Fibroblast of lung (primary cell): ENCODE measurements around the gene TBC1D9. TPM values are rescaled to one million over a fixed set of nuclear protein-coding genes. Genes with fewer than 3 reads are reported as not detected.

Experiments used
- DNase-seq, 2 donors: peaks; one replicate each; pipeline versions ENCODE4 v3.0.0 to v3.0.0-alpha.2; 2010; ENCODE audit warnings: low read depth in 2 of 2
- H2AFZ ChIP-seq: 2 replicates; pipeline ENCODE4 v1.5.1; 2012; ENCODE audit warnings: low read length, control low read depth, inconsistent platforms
- H3K27ac ChIP-seq: 2 replicates; pipeline ENCODE4 v1.5.1; 2011; ENCODE audit warnings: low read length, control low read depth; ENCODE audit not compliant: insufficient read depth
- H3K27me3 ChIP-seq: 2 replicates; pipeline ENCODE4 v1.5.1; 2011; ENCODE audit warnings: mild to moderate bottlenecking, low read length; ENCODE audit not compliant: control insufficient read depth, insufficient read depth
- H3K36me3 ChIP-seq: 2 replicates; pipeline ENCODE4 v1.5.1; 2011; ENCODE audit warnings: low read length; ENCODE audit not compliant: control insufficient read depth, insufficient read depth
- H3K4me1 ChIP-seq: 2 replicates; pipeline ENCODE4 v1.5.1; 2011; ENCODE audit warnings: low read length; ENCODE audit not compliant: control insufficient read depth, insufficient read depth; ENCODE audit errors: extremely low read depth
- H3K4me2 ChIP-seq: 2 replicates; pipeline ENCODE4 v1.5.1; 2011; ENCODE audit warnings: low read length, control low read depth; ENCODE audit not compliant: insufficient read depth; ENCODE audit errors: extremely low read depth
- H3K4me3 ChIP-seq, 4 experiments: fragments of 200-600 bp in 1 of 4; sonication (generic) in 1 of 4; replicated peaks in 1 of 4; 2 replicates each; pipeline ENCODE4 v1.5.1; 2011 to 2016; ENCODE audit warnings: low read length in 4 of 4, low read depth in 3 of 4, mild to moderate bottlenecking in 3 of 4, control low read depth in 2 of 4, inconsistent platforms in 1 of 4, mixed read lengths in 1 of 4; ENCODE audit not compliant: insufficient read depth in 1 of 4; ENCODE audit errors: control extremely low read depth in 1 of 4
- H3K79me2 ChIP-seq: 2 replicates; pipeline ENCODE4 v1.5.1; 2012; ENCODE audit warnings: mild to moderate bottlenecking, low read length, inconsistent platforms; ENCODE audit not compliant: control insufficient read depth, insufficient read depth
- H3K9ac ChIP-seq: 2 replicates; pipeline ENCODE4 v1.5.1; 2011; ENCODE audit warnings: mild to moderate bottlenecking, low read length, control low read depth; ENCODE audit not compliant: insufficient read depth
- H3K9me3 ChIP-seq: 2 replicates; pipeline ENCODE4 v1.5.1; 2012; ENCODE audit warnings: low read depth, low read length; ENCODE audit not compliant: control insufficient read depth, insufficient read depth
- H4K20me1 ChIP-seq: 2 replicates; pipeline ENCODE4 v1.5.1; 2011; ENCODE audit warnings: low read length; ENCODE audit not compliant: control insufficient read depth, insufficient read depth; ENCODE audit errors: extremely low read depth
- CTCF ChIP-seq, 2 donors: IDR thresholded peaks in 1 of 2; conservative IDR thresholded peaks in 1 of 2; 1 replicate in 1 of 2; 2 replicates in 1 of 2; pipeline ENCODE4 v1.5.1; 2011 to 2012; ENCODE audit warnings: low read length in 2 of 2, control low read depth in 1 of 2, inconsistent platforms in 1 of 2, low read depth in 1 of 2, mild to moderate bottlenecking in 1 of 2
- EZH2 ChIP-seq: IDR thresholded peaks from 2 replicates; pipeline ENCODE4 v1.5.1; 2012; ENCODE audit warnings: low read length, control low read depth, mild to moderate bottlenecking; ENCODE audit errors: missing control alignments
- polyA plus RNA-seq, 2 donors: library from polyadenylated mRNA; depleted of rRNA in 1 of 2; stranded (reverse) in 1 of 2; unstranded in 1 of 2; fragments of >200 nt; gene quantifications; 2 replicates each; pipeline ENCODE4 v1.2.1, GENCODE V29; 2011 to 2012; ENCODE audit warnings: missing spikeins in 1 of 2
- total RNA-seq: library from RNA; depleted of rRNA; stranded (reverse); fragments of >200 nt; gene quantifications from 2 replicates; pipeline ENCODE4 v1.2.1, GENCODE V29; 2014

The TBC1D9 gene
- total and polyA plus RNA-seq, 2 donors (not counting 1 experiment from before 2014, with no cell fraction given), result 18.6 to 36.3 TPM

GRCh38 chr4:140602714-140603113, 153.5 kb downstream of the TBC1D9 start:
- H3K4me3 ChIP-seq, result no peak overlapping the region
- no peaks in the 10 kb centered on the region for H3K9me3 ChIP-seq
- H3K79me2 ChIP-seq, result no peaks in the 10 kb centered on the region
- H3K27me3 ChIP-seq, result peaks cover 8% of the 10 kb centered on the region
- TF ChIP-seq CTCF (conservative IDR thresholded peaks at IDR 0.05 in 1 of 2, IDR thresholded peaks at IDR 0.05 in 1 of 2; ENCODE audit: low read depth in 1 of 2, low read length in 2 of 2) (no peak), EZH2 (no peak)
- no peak overlapping the region for H3K4me2 ChIP-seq
- H3K27ac ChIP-seq, result no peak overlapping the region
- DNase-seq, result no peak
- H3K4me1 ChIP-seq, result no peaks in the 10 kb centered on the region
- no peaks in the 10 kb centered on the region for H4K20me1 ChIP-seq
- no peak overlapping the region for H3K9ac ChIP-seq
- no peaks in the 10 kb centered on the region for H3K36me3 ChIP-seq
- no peak overlapping the region for H2AFZ ChIP-seq

- Histone ChIP-seq H3K9me3 (no peaks in the 10 kb centered on the region), H3K4me3 (no peak overlapping the region), H3K79me2 (no peaks in the 10 kb centered on the region), H3K4me1 (no peaks in the 10 kb centered on the region), H3K27me3 (peaks cover 5% of the 10 kb centered on the region), H3K4me2 (no peak overlapping the region), H2AFZ (no peak overlapping the region), H3K9ac (no peak overlapping the region), H3K36me3 (no peaks in the 10 kb centered on the region), H4K20me1 (no peaks in the 10 kb centered on the region), H3K27ac (no peak overlapping the region)
- TF ChIP-seq CTCF (conservative IDR thresholded peaks at IDR 0.05 in 1 of 2, IDR thresholded peaks at IDR 0.05 in 1 of 2; ENCODE audit: low read depth in 1 of 2, low read length in 2 of 2) (no peak), EZH2 (no peak)
- no peak for DNase-seq
These were observed 155.8 kb downstream of the TBC1D9 start for GRCh38 chr4:140600408-140600807.

GRCh38 chr4:140595065-140595464, 161.1 kb downstream of the TBC1D9 start:
- Histone ChIP-seq H3K4me1 (no peaks in the 10 kb centered on the region), H3K79me2 (no peaks in the 10 kb centered on the region), H3K27ac (no peak overlapping the region), H3K9ac (no peak overlapping the region), H3K4me3 (no peak overlapping the region), H3K27me3 (no peaks in the 10 kb centered on the region), H4K20me1 (no peaks in the 10 kb centered on the region), H3K36me3 (no peaks in the 10 kb centered on the region), H3K4me2 (no peak overlapping the region), H3K9me3 (no peaks in the 10 kb centered on the region), H2AFZ (no peak overlapping the region)
- peak; percentile 3 to 8 for DNase-seq
- no peak for TF ChIP-seq EZH2
- peak; percentile 45 to 51 for TF ChIP-seq CTCF (conservative IDR thresholded peaks at IDR 0.05 in 1 of 2, IDR thresholded peaks at IDR 0.05 in 1 of 2; ENCODE audit: low read depth in 1 of 2, low read length in 2 of 2)
